Chondrocyte (in vitro differentiated cells): ENCODE data around the gene EPHA3. TPM values are rescaled to one million over a fixed set of nuclear protein-coding genes. Genes with fewer than 3 reads are reported as not detected.
A peak's percentile ranks its signal among the peaks of the same experiment; 100 is the strongest.

Experiments used
- DNase-seq: peaks from one replicate; pipeline ENCODE4 v3.0.0; 2021; ENCODE audit warnings: mixed read lengths, low spot score
- H3K27ac Mint-ChIP-seq: one replicate; pipeline ENCODE4 v1.8.0; 2021; ENCODE audit warnings: mild to moderate bottlenecking, moderate library complexity, mixed read lengths; ENCODE audit not compliant: unreplicated experiment
- H3K27me3 Mint-ChIP-seq: 2 replicates; pipeline ENCODE4 v1.8.0; 2021; ENCODE audit warnings: low read depth, mixed read lengths
- H3K36me3 Mint-ChIP-seq: 2 replicates; pipeline ENCODE4 v1.8.0; 2021; ENCODE audit warnings: low read depth, mixed read lengths
- H3K4me1 Mint-ChIP-seq: 2 replicates; pipeline ENCODE4 v1.8.0; 2021; ENCODE audit warnings: low read depth, mild to moderate bottlenecking, mixed read lengths
- H3K4me3 Mint-ChIP-seq: one replicate; pipeline ENCODE4 v1.8.0; 2021; ENCODE audit warnings: mild to moderate bottlenecking, moderate library complexity, mixed read lengths; ENCODE audit not compliant: unreplicated experiment
- H3K9me3 Mint-ChIP-seq: 2 replicates; pipeline ENCODE4 v1.8.0; 2021; ENCODE audit warnings: low read depth, mixed read lengths
- long read RNA-seq: library from polyadenylated mRNA; stranded (forward); transcript quantifications from one replicate; pipeline ENCODE4 v2.0.0, GENCODE V29; 2021
- total RNA-seq: library from RNA; stranded (reverse); gene quantifications from 3 replicates; pipeline ENCODE4 v1.2.1, GENCODE V29; 2021
- TF ChIP-seq, protein P1 (sequence below): fragments of 200-600 bp; sonication (generic); IDR thresholded peaks from 2 replicates; pipeline ENCODE4 v1.5.0; 2021; ENCODE audit warnings: antibody characterized with exemption, mild to moderate bottlenecking, moderate library complexity

EPHA3 gene
- total RNA-seq: 0.87 to 1.6 TPM (median 1.2 TPM) in 3 replicates
- long read RNA-seq: 0 reads

DNA sequence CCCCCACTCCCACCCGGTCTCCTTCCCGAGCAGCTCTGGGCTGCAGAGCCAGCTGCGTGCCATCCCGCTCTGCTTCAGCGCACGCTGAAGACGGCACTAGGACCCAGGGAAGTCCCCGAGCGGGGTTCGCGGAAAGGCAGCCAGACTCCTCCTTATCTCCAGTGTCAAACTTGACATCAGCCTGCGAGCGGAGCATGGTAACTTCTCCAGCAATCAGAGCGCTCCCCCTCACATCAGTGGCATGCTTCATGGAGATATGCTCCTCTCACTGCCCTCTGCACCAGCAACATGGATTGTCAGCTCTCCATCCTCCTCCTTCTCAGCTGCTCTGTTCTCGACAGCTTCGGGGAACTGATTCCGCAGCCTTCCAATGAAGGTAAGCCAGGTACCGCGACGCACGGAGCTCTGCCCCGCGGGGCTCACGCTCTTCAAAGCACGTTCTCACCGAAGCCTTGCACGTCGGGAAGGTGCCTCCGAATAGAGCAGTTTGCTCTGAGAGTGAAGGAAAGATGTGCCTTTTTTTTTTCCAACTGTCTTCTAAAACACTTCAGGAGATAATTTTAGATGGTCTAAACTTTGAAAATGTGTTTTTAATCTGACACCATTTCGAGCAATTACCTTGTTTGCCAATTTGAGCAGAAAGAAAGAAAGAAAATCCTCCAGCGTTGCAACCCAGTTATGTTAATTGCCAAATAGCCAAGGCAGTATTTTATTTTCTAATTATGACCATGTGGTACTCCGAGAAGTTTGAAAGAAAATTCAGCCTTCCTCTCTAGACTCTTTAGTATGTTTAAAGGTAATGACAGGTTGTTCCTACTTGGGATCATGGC lies at the start of gene EPHA3:
TSS of gene EPHA3 (plus strand) at position 161 of the 830 bp plus-strand sequence. CDS start at position 289, 128 bp downstream.
- TF ChIP-seq, protein P1, sequence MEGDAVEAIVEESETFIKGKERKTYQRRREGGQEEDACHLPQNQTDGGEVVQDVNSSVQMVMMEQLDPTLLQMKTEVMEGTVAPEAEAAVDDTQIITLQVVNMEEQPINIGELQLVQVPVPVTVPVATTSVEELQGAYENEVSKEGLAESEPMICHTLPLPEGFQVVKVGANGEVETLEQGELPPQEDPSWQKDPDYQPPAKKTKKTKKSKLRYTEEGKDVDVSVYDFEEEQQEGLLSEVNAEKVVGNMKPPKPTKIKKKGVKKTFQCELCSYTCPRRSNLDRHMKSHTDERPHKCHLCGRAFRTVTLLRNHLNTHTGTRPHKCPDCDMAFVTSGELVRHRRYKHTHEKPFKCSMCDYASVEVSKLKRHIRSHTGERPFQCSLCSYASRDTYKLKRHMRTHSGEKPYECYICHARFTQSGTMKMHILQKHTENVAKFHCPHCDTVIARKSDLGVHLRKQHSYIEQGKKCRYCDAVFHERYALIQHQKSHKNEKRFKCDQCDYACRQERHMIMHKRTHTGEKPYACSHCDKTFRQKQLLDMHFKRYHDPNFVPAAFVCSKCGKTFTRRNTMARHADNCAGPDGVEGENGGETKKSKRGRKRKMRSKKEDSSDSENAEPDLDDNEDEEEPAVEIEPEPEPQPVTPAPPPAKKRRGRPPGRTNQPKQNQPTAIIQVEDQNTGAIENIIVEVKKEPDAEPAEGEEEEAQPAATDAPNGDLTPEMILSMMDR: no peak
- peaks cover 20% of the 10 kb centered on the region for H3K27me3 Mint-ChIP-seq
- H3K9me3 Mint-ChIP-seq: no peaks in the 10 kb centered on the region
- H3K4me1 Mint-ChIP-seq: peaks cover 16% of the 10 kb centered on the region
- H3K4me3 Mint-ChIP-seq: peak within 1 kb of the TSS; percentile 78
- peak; percentile 84 for DNase-seq
- H3K36me3 Mint-ChIP-seq: no peaks in the 10 kb centered on the region
- no peak within 1 kb of the TSS for H3K27ac Mint-ChIP-seq

DNA sequence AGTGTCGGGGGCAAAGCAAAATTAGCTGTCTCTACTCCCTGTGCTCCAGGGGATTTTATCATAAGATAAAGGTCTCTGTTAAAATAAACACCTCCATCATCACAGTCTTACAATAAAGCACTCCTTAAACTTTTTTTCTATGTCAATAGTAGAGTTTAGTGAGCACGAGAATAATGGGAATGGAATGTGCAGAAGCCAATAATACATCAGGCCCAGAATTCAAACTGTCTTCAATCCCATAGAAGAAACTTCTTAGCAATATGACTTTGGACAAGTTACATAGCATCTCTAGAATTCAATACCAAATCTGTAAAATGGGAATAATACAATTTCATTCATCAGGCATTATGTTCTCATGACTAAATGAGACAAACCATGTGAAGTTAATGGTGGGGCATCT lies 49.0 kb upstream of the EPHA3 start:
- TF ChIP-seq, protein P1: no peak
- Mint-ChIP-seq H3K9me3 (no peaks in the 10 kb centered on the region), H3K27ac (no peak overlapping the region), H3K4me1 (peaks cover 6% of the 10 kb centered on the region), H3K4me3 (no peak overlapping the region), H3K36me3 (no peaks in the 10 kb centered on the region), H3K27me3 (no peaks in the 10 kb centered on the region)
- DNase-seq: no peak

DNA sequence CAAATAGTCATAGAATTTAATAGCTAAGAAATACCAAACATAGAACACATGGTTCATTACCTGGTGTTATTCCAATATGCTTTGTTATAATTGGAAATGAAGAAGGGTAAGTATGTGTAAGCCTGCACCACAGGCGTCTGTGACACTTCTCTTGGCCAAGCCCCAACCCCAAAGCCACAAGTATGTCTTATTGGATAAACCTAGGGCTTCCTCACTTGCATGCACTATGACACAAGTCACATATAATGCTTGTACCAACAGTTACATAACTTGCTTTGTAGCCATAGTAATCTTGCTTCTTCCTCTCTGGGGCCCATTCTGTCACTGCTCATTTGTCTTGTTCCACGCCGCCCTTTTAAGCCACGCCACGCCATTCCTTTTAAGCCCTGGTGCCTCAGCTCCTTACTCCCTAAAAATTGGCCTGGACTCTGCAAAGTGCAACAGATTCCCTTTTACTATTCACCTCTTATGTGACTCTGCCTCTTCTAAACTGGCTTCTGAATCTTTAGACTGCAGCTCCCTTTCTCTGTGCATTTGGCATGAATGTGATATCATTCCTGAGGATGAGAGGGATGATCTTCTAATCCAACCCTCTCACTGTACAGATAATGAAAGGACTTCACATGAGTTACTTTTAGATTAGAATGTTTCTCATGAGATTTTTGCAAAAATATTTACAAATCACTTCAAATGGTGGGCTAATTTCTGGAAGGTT lies 48.1 kb upstream of the EPHA3 start:
- Mint-ChIP-seq H3K36me3 (no peaks in the 10 kb centered on the region), H3K4me3 (no peak overlapping the region), H3K27me3 (no peaks in the 10 kb centered on the region), H3K27ac (no peak overlapping the region), H3K9me3 (no peaks in the 10 kb centered on the region), H3K4me1 (peaks cover 6% of the 10 kb centered on the region)
- DNase-seq: no peak
- TF ChIP-seq, protein P1: no peak

DNA sequence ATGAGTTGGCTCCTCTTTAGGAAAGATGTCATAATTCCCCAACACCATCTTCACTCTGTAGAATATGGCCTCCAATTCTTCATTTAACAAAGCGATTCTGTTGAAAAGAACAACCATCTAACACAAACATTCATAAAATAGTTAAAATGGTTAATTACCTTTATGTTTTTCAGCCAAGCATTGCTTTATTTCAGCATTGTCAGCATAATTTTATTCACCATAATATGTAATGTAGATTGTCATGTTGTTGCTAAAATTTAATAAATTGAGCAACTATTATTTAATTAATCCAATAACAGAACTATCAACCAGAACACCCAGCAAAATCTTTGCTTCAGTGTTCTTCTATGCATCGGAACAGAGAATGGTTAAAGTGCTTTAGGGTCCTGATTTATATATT lies 46.2 kb upstream of the EPHA3 start:
- DNase-seq: no peak
- H3K4me1 Mint-ChIP-seq: peaks cover 6% of the 10 kb centered on the region
- no peak overlapping the region for H3K27ac Mint-ChIP-seq
- TF ChIP-seq, protein P1: no peak
- no peaks in the 10 kb centered on the region for H3K27me3 Mint-ChIP-seq
- H3K36me3 Mint-ChIP-seq: no peaks in the 10 kb centered on the region
- no peaks in the 10 kb centered on the region for H3K9me3 Mint-ChIP-seq
- H3K4me3 Mint-ChIP-seq: no peak overlapping the region

DNA sequence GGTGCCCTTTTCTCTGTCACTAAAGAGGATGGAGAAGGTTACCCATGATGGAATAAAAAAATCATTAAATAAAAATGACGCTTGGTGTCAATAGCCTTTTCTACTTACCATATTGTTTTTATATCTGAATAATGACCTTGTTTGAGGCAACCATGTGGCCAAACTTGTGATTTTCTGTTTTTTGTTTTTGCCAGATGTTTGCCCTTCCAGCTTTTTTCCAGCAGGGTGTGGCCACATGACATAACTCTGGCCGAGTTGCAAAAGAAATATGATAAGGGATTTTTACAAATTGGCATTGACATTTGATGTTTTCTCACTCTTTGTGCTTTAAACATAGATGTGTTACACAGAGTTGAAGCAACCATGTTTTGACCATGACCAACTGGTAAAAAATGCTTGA lies 39.7 kb upstream of the EPHA3 start:
- peaks cover 1% of the 10 kb centered on the region for H3K36me3 Mint-ChIP-seq
- peaks cover 3% of the 10 kb centered on the region for H3K9me3 Mint-ChIP-seq
- no peak overlapping the region for H3K27ac Mint-ChIP-seq
- no peak for DNase-seq
- TF ChIP-seq, protein P1: no peak
- H3K4me1 Mint-ChIP-seq: peaks cover 4% of the 10 kb centered on the region
- no peaks in the 10 kb centered on the region for H3K27me3 Mint-ChIP-seq
- no peak overlapping the region for H3K4me3 Mint-ChIP-seq
